Stimulated activated CD4-positive, alpha-beta T cell treated with anti-CD3 and anti-CD28 coated beads, TNF-alpha, amount 100 ng/mL, for 24 hours (primary cell): ENCODE data around the gene FOCAD.
A peak's percentile ranks its signal among the peaks of the same experiment; 100 is the strongest.

Experiments used
- DNase-seq, 3 experiments: peaks; one replicate each; pipeline ENCODE4 v3.0.0-alpha.2; 2020; ENCODE audit warnings: low read depth in 3 of 3

FOCAD gene

GRCh38 chr9:20683351-20684034 lies 566 bp upstream of the FOCAD start:
- DNase-seq, result peak; percentile 3 to 42 (median 20)

- DNase-seq, result no peak
Measured at GRCh38 chr9:20684875-20685696, 1.0 kb downstream of the FOCAD start.

- DNase-seq, result no peak
Measured at GRCh38 chr9:20685769-20686168, 1.7 kb downstream of the FOCAD start.

GRCh38 chr9:20689833-20690232 lies 5.8 kb downstream of the FOCAD start:
- no peak for DNase-seq

- DNase-seq, result no peak
Measured at GRCh38 chr9:20692554-20692953, 8.5 kb downstream of the FOCAD start.

GRCh38 chr9:20693068-20693467 lies 9.0 kb downstream of the FOCAD start:
- no peak for DNase-seq

GRCh38 chr9:20694248-20694647 lies 10.2 kb downstream of the FOCAD start:
- DNase-seq, result no peak

GRCh38 chr9:20697021-20697719 lies 13.1 kb downstream of the FOCAD start:
- no peak for DNase-seq

GRCh38 chr9:20698782-20699181 lies 14.7 kb downstream of the FOCAD start:
- no peak for DNase-seq

GRCh38 chr9:20701060-20701459 lies 17.0 kb downstream of the FOCAD start:
- no peak for DNase-seq

GRCh38 chr9:20702570-20702969 lies 18.5 kb downstream of the FOCAD start:
- DNase-seq, result no peak

- no peak for DNase-seq
Measured at GRCh38 chr9:20703146-20703545, 19.1 kb downstream of the FOCAD start.

GRCh38 chr9:20707708-20708107 lies 23.6 kb downstream of the FOCAD start:
- DNase-seq, result no peak

GRCh38 chr9:20713172-20713571 lies 29.1 kb downstream of the FOCAD start:
- DNase-seq, result no peak

GRCh38 chr9:20714442-20715415 lies 30.7 kb downstream of the FOCAD start:
- DNase-seq, result no peak

- DNase-seq, result no peak
Measured at GRCh38 chr9:20722221-20722620, 38.2 kb downstream of the FOCAD start.

GRCh38 chr9:20725675-20726074 lies 41.6 kb downstream of the FOCAD start:
- DNase-seq, result no peak

- no peak for DNase-seq
Measured at GRCh38 chr9:20726144-20726543, 42.1 kb downstream of the FOCAD start.

- no peak for DNase-seq
Measured at GRCh38 chr9:20728493-20729220, 44.6 kb downstream of the FOCAD start.

GRCh38 chr9:20729523-20729922 lies 45.5 kb downstream of the FOCAD start:
- no peak for DNase-seq

- no peak for DNase-seq
Measured at GRCh38 chr9:20732118-20732517, 48.1 kb downstream of the FOCAD start.
